Adrenal gland (tissue), 12 donors: ENCODE results near the gene RAF1. TPM values are rescaled to one million over a fixed set of nuclear protein-coding genes. Genes with fewer than 3 reads are reported as not detected.

Experiments
- DNase-seq, 7 donors: peaks; one replicate each; pipeline ENCODE4 v3.0.0-alpha.2; 2019 to 2020
- H3K27ac ChIP-seq, 5 donors: fragments of 200-600 bp; sonication (generic) in 4 of 5; 1 replicate in 3 of 5; 2 replicates in 2 of 5; pipeline versions ENCODE4 v1.5.1 to v1.8.0; 2016 to 2020; ENCODE audit warnings: mild to moderate bottlenecking in 1 of 5
- H3K27me3 ChIP-seq: fragments of 200-600 bp; 2 replicates; pipeline ENCODE4 v1.8.0; 2021
- H3K36me3 ChIP-seq, 2 donors: fragments of 200-600 bp; replicated peaks in 1 of 2; 1 replicate in 1 of 2; 2 replicates in 1 of 2; pipeline versions ENCODE4 v1.5.1 to v1.8.0; 2018 to 2022
- H3K4me1 ChIP-seq, 2 donors: fragments of 200-600 bp; replicated peaks in 1 of 2; 1 replicate in 1 of 2; 2 replicates in 1 of 2; pipeline versions ENCODE4 v1.5.1 to v1.8.0; 2018 to 2021
- H3K4me3 ChIP-seq, 4 donors: fragments of 200-600 bp; sonication (generic) in 3 of 4; one replicate each; pipeline ENCODE4 v1.5.1; 2016 to 2018
- H3K9me3 ChIP-seq, 3 donors: fragments of 200-600 bp; sonication (generic) in 1 of 3; replicated peaks in 1 of 3; 1 replicate in 2 of 3; 2 replicates in 1 of 3; pipeline versions ENCODE4 v1.5.1 to v1.8.0; 2016 to 2021
- CTCF ChIP-seq, 6 experiments: fragments of 450-650 bp in 4 of 6; fragments of 200-600 bp in 2 of 6; sonication (generic) in 1 of 6; IDR thresholded peaks; 1 replicate in 5 of 6; 2 replicates in 1 of 6; pipeline versions ENCODE4 v1.5.1 to v1.8.0; 2016 to 2021; ENCODE audit warnings: antibody characterized with exemption in 6 of 6, mild to moderate bottlenecking in 2 of 6, moderate library complexity in 1 of 6
- POLR2A ChIP-seq, 2 donors: fragments of 450-650 bp; IDR thresholded peaks; one replicate each; pipeline ENCODE4 v1.6.1; 2017; ENCODE audit warnings: antibody characterized with exemption in 2 of 2, mild to moderate bottlenecking in 2 of 2, moderate library complexity in 1 of 2
- WGBS, 4 donors: extraction: QIAGEN DNeasy Blood & Tissue Kit in 2 of 4; methylation state at CpG; one replicate each; pipeline versions ENCODE4 v1.1.5 to v1.1.7; 2013 to 2017; 5-methylcytosine and 5-hydroxymethylcytosine counted together
- intact Hi-C, 2 donors: fragments of 100-400 bp; cut with DNase I; formaldehyde crosslinking; loops; one replicate each; pipeline versions ENCODE4 v1.14.1 to v1.15.0; 2022 to 2023
- polyA plus RNA-seq, 3 donors: library from polyadenylated mRNA; stranded (reverse); fragments of 200-250 nt in 2 of 3; fragments of 350-450 nt in 1 of 3; fragmentation: Illumina TruSeq in 1 of 3; extraction: RNeasy Lipid Tissue Mini Kit (QIAGEN cat#74804) in 1 of 3; gene quantifications; one replicate each; pipeline ENCODE4 v1.2.3, GENCODE V29; 2013 to 2014
- total RNA-seq, 9 donors: library from RNA; depleted of rRNA in 4 of 9; stranded (reverse); fragments of >200 nt in 4 of 9; fragments of 120-200 nt in 1 of 9; fragmentation: NEBNext Ultra II Directional in 1 of 9; extraction: Animal tissue kit (Norgen Biotek cat#: 25700) in 1 of 9; gene quantifications; one replicate each; pipeline versions ENCODE4 v1.1.0 to v1.2.4, GENCODE V29; 2013 to 2023
- donor health status: healthy with polysubstance abuse.
- donor health status: Bipolar disorder and iron deficiency.
- donor health status: DM: yes; HTN: yes; CAD: no.
- donor health status: DM: no; HTN: no; CAD: no.
- donor health status: DM: no; HTN: no; CAD: no.
- donor health status: DM: yes; HTN: yes; CAD: no.

RAF1 gene
- total and polyA plus RNA-seq, 12 donors: 45.9 to 110 (median 69.4) TPM

- no peak for TF ChIP-seq CTCF (IDR thresholded peaks at IDR 0.05)
- TF ChIP-seq POLR2A (IDR thresholded peaks at IDR 0.05): no peak
- Histone ChIP-seq H3K4me1 (no peaks in the 10 kb centered on the region), H3K36me3 (no peaks in the 10 kb centered on the region), H3K9me3 (no peaks in the 10 kb centered on the region), H3K27ac (no peak overlapping the region), H3K4me3 (no peak overlapping the region), H3K27me3 (no peaks in the 10 kb centered on the region)
- no peak for DNase-seq
- 88 to 100% (median 93%) methylated on average over 3 of the region's 3 CpGs for WGBS, 4 donors
- intact Hi-C loops: no loop called here
Observed at GRCh38 chr3:12695112-12695511, 31.2 kb upstream of the RAF1 start.

DNA sequence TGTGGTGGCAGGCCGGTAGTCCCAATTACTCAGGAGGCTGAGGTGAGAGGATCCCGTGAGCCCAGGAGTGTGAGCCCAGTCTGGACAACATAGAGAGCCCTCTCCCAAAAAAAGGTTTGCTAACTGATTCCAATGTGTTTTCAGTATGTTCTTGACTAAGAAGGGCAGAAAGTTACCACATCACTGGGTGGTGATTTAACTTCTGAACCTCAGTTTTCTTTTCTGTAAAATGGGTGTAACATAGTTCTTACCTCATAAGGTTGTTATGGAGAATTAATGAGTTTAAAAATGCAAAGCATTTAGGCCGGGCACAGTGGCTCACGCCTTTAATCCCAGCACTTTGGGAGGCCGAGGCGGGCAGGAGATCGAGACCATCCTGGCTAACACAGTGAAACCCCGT lies 28.5 kb upstream of the RAF1 start:
- Histone ChIP-seq H3K27ac (no peak overlapping the region), H3K36me3 (no peaks in the 10 kb centered on the region), H3K9me3 (no peaks in the 10 kb centered on the region), H3K4me1 (no peaks in the 10 kb centered on the region), H3K27me3 (no peaks in the 10 kb centered on the region), H3K4me3 (no peak overlapping the region)
- DNase-seq: no peak
- intact Hi-C loops: no loop called here
- TF ChIP-seq POLR2A (IDR thresholded peaks at IDR 0.05): no peak
- TF ChIP-seq CTCF (IDR thresholded peaks at IDR 0.05): no peak
- WGBS, 4 donors: 94 to 95% (median 95%) methylated on average over 8 of the region's 8 CpGs

GRCh38 chr3:12689997-12690711 lies 26.2 kb upstream of the RAF1 start:
- DNase-seq: no peak
- Histone ChIP-seq H3K4me3 (no peak overlapping the region), H3K27me3 (no peaks in the 10 kb centered on the region), H3K4me1 (no peaks in the 10 kb centered on the region), H3K36me3 (no peaks in the 10 kb centered on the region), H3K27ac (no peak overlapping the region), H3K9me3 (no peaks in the 10 kb centered on the region)
- WGBS, 4 donors: 86 to 94% (median 89%) methylated on average over 11 of the region's 11 CpGs
- intact Hi-C loops: no loop called here
- no peak for TF ChIP-seq CTCF (IDR thresholded peaks at IDR 0.05)
- no peak for TF ChIP-seq POLR2A (IDR thresholded peaks at IDR 0.05)

DNA sequence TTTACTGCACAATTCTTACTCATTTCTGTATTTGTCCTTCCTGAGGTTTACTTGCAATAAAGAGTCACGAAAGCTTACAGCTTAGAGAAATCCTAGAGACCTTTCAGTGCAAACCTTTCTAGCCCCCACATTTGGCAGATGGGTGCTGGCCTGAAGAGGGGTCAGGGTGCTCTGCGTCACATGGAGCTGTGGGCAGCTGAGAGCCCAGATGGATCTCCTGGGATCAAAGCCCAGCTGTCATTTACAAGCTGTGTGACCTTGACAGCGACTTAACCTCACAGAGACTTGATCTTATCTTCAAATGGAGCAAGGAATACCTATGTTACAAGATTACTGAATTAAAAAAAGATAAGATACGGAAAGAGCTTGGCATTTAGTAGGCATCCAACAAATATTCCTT lies 24.0 kb upstream of the RAF1 start:
- Histone ChIP-seq H3K27me3 (no peaks in the 10 kb centered on the region), H3K27ac (no peak overlapping the region), H3K36me3 (no peaks in the 10 kb centered on the region), H3K9me3 (no peaks in the 10 kb centered on the region), H3K4me1 (no peaks in the 10 kb centered on the region), H3K4me3 (no peak overlapping the region)
- TF ChIP-seq POLR2A (IDR thresholded peaks at IDR 0.05) (no peak), CTCF (IDR thresholded peaks at IDR 0.05) (no peak)
- intact Hi-C loops: no loop called here
- WGBS, 4 donors: 37 to 44% (median 44%) methylated on average over 4 of the region's 4 CpGs
- peak in 6 of 7 donors; percentile 30 to 67 (median 53) for DNase-seq
